BE2C (cell line): Measurements from ENCODE around the gene SLC35A2. TPM values are rescaled to one million over a fixed set of nuclear protein-coding genes. Genes with fewer than 3 reads are reported as not detected.
A peak's percentile ranks its signal among the peaks of the same experiment; 100 is the strongest.

Source experiments
- DNase-seq: peaks from one replicate; pipeline ENCODE4 v3.0.0-alpha.2; 2020
- H3K27me3 ChIP-seq: fragments of 250-450 bp; sonication (Bioruptor Pico); 2 replicates; pipeline ENCODE4 v1.5.1; 2020; ENCODE audit warnings: mild to moderate bottlenecking
- H3K36me3 ChIP-seq: fragments of 250-450 bp; sonication (Bioruptor Pico); 2 replicates; pipeline ENCODE4 v1.5.1; 2020; ENCODE audit warnings: mild to moderate bottlenecking
- H3K4me1 ChIP-seq: fragments of 250-450 bp; sonication (Bioruptor Pico); 2 replicates; pipeline ENCODE4 v1.5.1; 2020
- H3K4me3 ChIP-seq: 2 replicates; pipeline ENCODE4 v1.5.1; 2011; ENCODE audit warnings: low read depth, low read length
- H3K9me3 ChIP-seq: fragments of 250-450 bp; sonication (Bioruptor Pico); 2 replicates; pipeline ENCODE4 v1.5.1; 2020
- polyA plus RNA-seq: library from polyadenylated mRNA; unstranded; fragments of >200 nt; gene quantifications from one replicate; pipeline ENCODE4 v1.2.1, GENCODE V29; 2012; ENCODE audit warnings: low read depth, missing spikeins; ENCODE audit not compliant: insufficient read length, insufficient read depth
- TF ChIP-seq, protein P1 (sequence below): IDR thresholded peaks from 2 replicates; pipeline ENCODE4 v1.5.1; 2012; ENCODE audit warnings: mild to moderate bottlenecking, low read depth, low read length

The SLC35A2 gene
- polyA plus RNA-seq: 49.5 TPM

DNA sequence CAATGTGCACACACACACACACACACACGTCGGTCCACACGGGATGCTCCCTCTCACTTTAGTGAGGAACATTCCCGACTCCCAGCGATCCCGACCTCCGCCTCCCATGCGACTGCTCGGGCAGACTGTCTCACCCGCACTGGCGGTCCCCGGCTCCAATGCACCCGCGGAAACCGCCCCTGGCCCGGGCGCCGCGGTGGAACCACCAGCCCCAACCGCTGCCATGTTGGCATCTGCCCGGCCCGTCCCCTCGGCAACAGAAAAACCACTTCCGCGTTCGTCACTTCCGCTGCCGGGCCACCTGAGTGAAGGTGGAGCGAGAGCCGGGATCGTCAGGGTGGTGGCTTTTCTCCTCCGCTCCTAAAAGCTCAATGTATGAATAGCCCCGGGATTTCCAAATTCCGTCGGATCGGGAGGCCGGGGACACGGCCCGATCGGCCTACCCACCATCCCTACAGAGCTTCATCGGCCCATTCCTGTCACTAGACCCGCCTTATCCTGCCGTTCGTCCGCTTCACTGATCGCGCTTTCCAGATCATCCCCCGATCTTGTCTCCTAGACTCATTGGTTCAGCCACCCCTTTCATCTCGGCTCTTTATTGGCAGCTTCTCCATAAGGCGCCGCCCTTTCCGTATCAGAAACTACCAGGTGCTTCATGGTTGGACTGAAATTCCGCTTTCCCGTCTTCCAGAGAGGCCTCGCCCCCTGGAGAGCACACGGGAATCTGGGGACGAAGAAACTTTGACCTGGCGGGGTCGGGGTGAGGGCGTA is at the start of gene SLC35A2:
Gene SLC35A2 (minus strand): TSS at position 235 of the 771 bp plus-strand sequence. CDS start 10 bp downstream, at position 225.
- DNase-seq: peak; percentile 72
- peak within 1 kb of the TSS; percentile 73 for H3K4me3 ChIP-seq
- H3K36me3 ChIP-seq: no peaks in the 10 kb centered on the region
- H3K9me3 ChIP-seq: no peaks in the 10 kb centered on the region
- TF ChIP-seq, protein P1, sequence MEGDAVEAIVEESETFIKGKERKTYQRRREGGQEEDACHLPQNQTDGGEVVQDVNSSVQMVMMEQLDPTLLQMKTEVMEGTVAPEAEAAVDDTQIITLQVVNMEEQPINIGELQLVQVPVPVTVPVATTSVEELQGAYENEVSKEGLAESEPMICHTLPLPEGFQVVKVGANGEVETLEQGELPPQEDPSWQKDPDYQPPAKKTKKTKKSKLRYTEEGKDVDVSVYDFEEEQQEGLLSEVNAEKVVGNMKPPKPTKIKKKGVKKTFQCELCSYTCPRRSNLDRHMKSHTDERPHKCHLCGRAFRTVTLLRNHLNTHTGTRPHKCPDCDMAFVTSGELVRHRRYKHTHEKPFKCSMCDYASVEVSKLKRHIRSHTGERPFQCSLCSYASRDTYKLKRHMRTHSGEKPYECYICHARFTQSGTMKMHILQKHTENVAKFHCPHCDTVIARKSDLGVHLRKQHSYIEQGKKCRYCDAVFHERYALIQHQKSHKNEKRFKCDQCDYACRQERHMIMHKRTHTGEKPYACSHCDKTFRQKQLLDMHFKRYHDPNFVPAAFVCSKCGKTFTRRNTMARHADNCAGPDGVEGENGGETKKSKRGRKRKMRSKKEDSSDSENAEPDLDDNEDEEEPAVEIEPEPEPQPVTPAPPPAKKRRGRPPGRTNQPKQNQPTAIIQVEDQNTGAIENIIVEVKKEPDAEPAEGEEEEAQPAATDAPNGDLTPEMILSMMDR: no peak
- no peaks in the 10 kb centered on the region for H3K4me1 ChIP-seq
- no peaks in the 10 kb centered on the region for H3K27me3 ChIP-seq

DNA sequence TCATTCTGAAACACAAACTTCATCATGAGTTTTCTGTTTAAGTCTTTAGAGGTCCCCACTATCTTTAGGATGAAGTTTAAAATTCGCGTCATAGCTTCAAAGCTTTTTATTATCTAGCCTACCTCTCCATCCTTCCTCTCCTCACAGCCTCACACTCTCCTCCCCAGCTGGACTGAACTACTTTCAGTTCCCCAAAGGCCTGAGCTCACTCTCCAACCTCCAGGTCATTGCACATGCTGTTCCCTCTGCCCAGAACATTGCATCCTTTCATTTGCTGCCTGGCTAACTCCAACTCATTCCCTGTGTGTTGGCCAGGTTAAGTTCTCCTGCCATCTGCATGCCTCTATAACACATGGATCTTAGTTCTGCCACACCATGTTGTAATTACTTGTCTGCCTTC is 48.8 kb upstream of the SLC35A2 start:
- Histone ChIP-seq H3K4me3 (no peak overlapping the region), H3K27me3 (no peaks in the 10 kb centered on the region), H3K36me3 (peaks cover 4% of the 10 kb centered on the region), H3K4me1 (peaks cover 10% of the 10 kb centered on the region), H3K9me3 (no peaks in the 10 kb centered on the region)
- no peak for DNase-seq
- TF ChIP-seq, protein P1: no peak

DNA sequence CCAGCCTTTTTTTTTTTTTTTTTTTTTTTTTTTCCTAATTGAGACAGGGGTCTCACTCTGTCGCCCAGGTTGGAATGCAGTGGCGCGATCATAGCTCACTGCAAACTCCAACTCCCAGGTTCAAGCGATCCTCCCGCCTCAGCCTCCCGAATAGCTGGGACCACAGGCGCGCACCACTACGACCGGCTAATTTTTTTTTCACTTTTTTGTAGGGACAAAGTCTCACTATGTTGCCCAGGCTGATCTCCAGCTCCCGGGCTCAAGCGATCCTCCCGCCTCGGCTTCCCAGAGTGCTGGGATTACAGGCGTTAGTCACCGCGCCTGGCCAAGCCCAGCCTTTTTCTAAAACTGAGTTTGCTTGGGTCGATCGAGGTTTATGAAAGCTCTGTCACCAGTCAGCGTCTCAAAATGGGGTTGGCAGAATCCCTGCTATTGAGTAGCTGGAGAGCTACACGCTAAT is 47.2 kb upstream of the SLC35A2 start:
- H3K4me1 ChIP-seq: peaks cover 10% of the 10 kb centered on the region
- H3K4me3 ChIP-seq: peak overlapping the region; percentile 68
- TF ChIP-seq, protein P1: no peak
- no peaks in the 10 kb centered on the region for H3K9me3 ChIP-seq
- no peaks in the 10 kb centered on the region for H3K27me3 ChIP-seq
- H3K36me3 ChIP-seq: peaks cover 8% of the 10 kb centered on the region
- peak; percentile 12 for DNase-seq

DNA sequence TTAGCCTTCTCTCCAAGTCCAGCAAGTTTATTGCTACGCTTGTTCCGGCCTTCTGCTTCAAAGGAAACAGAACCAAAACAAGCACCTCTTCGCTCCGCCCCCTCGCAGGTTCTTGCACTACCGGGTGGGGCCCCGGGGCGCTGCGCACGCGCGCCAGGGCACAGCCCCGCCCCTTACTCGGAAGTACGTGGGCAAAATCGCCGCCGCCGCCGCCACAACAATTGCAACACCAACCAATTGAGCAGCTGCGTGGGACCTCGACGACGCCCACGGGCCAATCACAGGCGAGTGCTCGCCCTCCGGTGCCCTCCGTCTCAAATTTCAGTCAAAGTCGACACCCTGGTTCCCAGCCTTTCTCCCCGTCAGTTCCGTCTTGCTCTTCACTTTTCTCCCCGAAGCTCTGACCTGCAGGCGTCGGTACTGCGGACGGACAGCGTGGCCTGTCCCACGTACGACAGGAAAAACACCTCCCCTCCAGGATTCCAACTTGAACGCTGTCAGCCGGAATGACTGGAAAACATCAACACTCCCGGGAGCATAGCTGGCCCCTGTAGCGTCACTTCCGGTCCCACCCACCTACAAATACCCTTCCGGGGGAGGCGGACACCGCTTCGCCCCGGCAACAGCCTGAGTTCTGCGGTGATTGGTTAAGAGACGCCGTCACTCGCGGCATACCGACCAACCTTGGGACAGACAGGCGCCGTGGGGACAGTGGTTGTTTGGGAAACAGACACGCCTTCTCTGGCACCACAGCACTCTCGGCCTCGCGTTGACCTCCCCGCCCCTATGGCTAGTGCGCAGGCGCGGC is 46.6 kb upstream of the SLC35A2 start:
- TF ChIP-seq, protein P1: no peak
- H3K9me3 ChIP-seq: no peaks in the 10 kb centered on the region
- DNase-seq: peak; percentile 93
- peak overlapping the region; percentile 68 for H3K4me3 ChIP-seq
- H3K36me3 ChIP-seq: peaks cover 8% of the 10 kb centered on the region
- peaks cover 10% of the 10 kb centered on the region for H3K4me1 ChIP-seq
- no peaks in the 10 kb centered on the region for H3K27me3 ChIP-seq

DNA sequence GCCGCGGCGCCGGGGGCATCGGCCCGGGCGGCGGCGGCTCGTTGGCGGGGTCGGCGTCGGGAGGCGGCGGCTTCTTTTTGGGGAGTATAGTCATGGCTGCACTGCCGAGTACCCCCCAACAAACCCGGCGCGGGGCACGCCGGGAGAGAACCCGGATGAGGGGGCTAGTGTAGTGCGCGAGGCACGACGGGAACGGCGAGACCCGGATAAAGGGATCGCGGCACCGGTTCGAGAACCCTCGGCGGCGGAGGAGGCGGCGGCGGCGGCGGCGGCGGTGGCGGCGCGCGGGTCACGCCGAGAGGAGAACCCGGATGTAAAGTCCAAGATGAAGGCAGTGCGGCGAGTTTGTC is 46.0 kb upstream of the SLC35A2 start, which contains the start of gene OTUD5:
Gene OTUD5 (minus strand): TSS at position 131 of the 350 bp plus-strand sequence. CDS start 37 bp downstream, at position 94.
- Histone ChIP-seq H3K27me3 (no peaks in the 10 kb centered on the region), H3K9me3 (no peaks in the 10 kb centered on the region), H3K4me1 (peaks cover 10% of the 10 kb centered on the region), H3K36me3 (peaks cover 8% of the 10 kb centered on the region), H3K4me3 (peak within 1 kb of the TSS; percentile 68)
- TF ChIP-seq, protein P1: no peak
- peak; percentile 68 for DNase-seq
